HG03558 (cell line): ENCODE measurements around the gene LMO1.
A peak's percentile ranks its signal among the peaks of the same experiment; 100 is the strongest.

Experiments used
- ATAC-seq: cut with Tn5 transposase; IDR thresholded peaks from one replicate; pipeline ENCODE4 v1.9.1; 2021; ENCODE audit warnings: moderate number of reproducible peaks; ENCODE audit not compliant: unreplicated experiment; ENCODE audit errors: extremely low read depth

LMO1 gene

GRCh38 chr11:8209208-8209807 lies 54.4 kb downstream of the LMO1 start:
- no peak for ATAC-seq

GRCh38 chr11:8207080-8208000 lies 56.3 kb downstream of the LMO1 start:
- ATAC-seq = no peak

- ATAC-seq = no peak
These were observed 57.2 kb downstream of the LMO1 start for GRCh38 chr11:8206251-8207079.

- no peak for ATAC-seq
These were observed 58.1 kb downstream of the LMO1 start for GRCh38 chr11:8205566-8205965.

GRCh38 chr11:8204596-8204995 lies 59.1 kb downstream of the LMO1 start:
- no peak for ATAC-seq

- ATAC-seq = no peak
These were observed 59.7 kb downstream of the LMO1 start for GRCh38 chr11:8204025-8204424.

GRCh38 chr11:8203414-8203715 lies 60.3 kb downstream of the LMO1 start:
- ATAC-seq = no peak

- ATAC-seq = no peak
These were observed 60.9 kb downstream of the LMO1 start for GRCh38 chr11:8202516-8203413.

- peak; percentile 65 for ATAC-seq
These were observed 61.9 kb downstream of the LMO1 start for GRCh38 chr11:8201644-8202365.

- ATAC-seq = no peak
These were observed 64.0 kb downstream of the LMO1 start for GRCh38 chr11:8199676-8200075.

GRCh38 chr11:8196749-8197148 lies 66.9 kb downstream of the LMO1 start:
- no peak for ATAC-seq

- ATAC-seq = no peak
These were observed 68.7 kb downstream of the LMO1 start for GRCh38 chr11:8194956-8195355.

- ATAC-seq = no peak
These were observed 70.8 kb downstream of the LMO1 start for GRCh38 chr11:8192896-8193209.

GRCh38 chr11:8192016-8192895 lies 71.4 kb downstream of the LMO1 start:
- ATAC-seq = no peak

GRCh38 chr11:8190431-8190830 lies 73.2 kb downstream of the LMO1 start:
- ATAC-seq = no peak

GRCh38 chr11:8186429-8186828 lies 77.2 kb downstream of the LMO1 start:
- ATAC-seq = no peak

GRCh38 chr11:8183111-8183510 lies 80.6 kb downstream of the LMO1 start:
- ATAC-seq = no peak

- ATAC-seq = no peak
These were observed 83.2 kb downstream of the LMO1 start for GRCh38 chr11:8180469-8180868.

GRCh38 chr11:8178297-8178696 lies 85.4 kb downstream of the LMO1 start:
- ATAC-seq = no peak
